HG03575 (cell line): Measurements from ENCODE around the gene FAT3.

Experiments used
- ATAC-seq: cut with Tn5 transposase; IDR thresholded peaks from one replicate; pipeline ENCODE4 v1.9.1; 2021; ENCODE audit not compliant: unreplicated experiment, insufficient number of reproducible peaks, low FRiP score; ENCODE audit errors: extremely low read depth

The FAT3 gene

GRCh38 chr11:92226331-92227229, 2.0 kb downstream of the FAT3 start:
- ATAC-seq: no peak

DNA sequence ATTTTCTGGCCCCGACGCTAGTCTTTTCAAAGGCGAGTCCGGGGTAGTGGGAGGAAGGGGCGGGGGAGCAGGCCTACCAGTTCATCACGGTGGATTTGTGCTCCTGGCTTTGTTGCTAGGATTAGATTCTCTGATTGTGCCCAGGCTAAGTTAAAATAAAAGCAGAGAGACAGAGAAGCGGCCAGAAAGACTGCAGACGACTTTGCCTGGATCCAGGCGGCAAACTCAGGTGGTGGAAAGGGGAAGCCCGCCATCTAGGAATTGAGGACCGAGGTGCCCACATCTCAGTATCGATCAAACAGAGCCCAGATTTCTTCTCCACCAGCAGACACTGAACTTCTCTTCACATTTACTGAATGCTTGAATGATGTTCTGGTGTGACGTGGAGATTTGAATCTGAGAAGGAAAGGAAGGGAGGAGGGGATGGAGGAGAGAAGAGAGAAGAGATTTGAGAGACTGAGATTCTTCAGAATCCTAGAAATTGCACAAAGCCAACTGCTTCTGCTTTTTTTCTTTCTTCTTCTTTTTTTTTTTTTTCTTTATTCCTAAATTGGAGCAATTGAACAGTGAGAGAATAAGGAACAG, 2.7 kb downstream of the FAT3 start:
- ATAC-seq: no peak

GRCh38 chr11:92227959-92228935, 3.6 kb downstream of the FAT3 start:
- ATAC-seq: no peak

GRCh38 chr11:92236856-92237255, 12.2 kb downstream of the FAT3 start:
- ATAC-seq: no peak

GRCh38 chr11:92240916-92241315, 16.3 kb downstream of the FAT3 start:
- ATAC-seq: no peak

GRCh38 chr11:92245700-92246271, 21.2 kb downstream of the FAT3 start:
- ATAC-seq: no peak

DNA sequence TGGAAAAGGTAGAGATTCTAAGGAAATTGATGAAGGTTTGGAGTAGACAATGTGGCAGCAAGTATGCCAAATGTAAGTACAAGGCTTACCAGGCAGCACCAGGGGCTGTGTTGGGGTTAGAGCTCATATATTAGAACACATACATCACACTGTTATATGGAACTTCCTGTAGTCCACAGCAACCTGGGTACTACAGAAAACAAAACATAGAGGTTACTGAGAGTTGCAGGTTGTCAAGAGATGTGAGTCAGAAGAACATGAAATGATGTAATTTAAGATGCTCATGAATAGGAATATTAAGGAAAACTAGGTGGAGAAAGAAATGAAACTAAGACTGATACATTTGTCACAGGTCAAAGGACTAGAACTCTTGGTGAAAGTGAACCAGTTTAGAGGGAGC, 22.0 kb downstream of the FAT3 start:
- ATAC-seq: no peak

GRCh38 chr11:92249156-92249753, 24.6 kb downstream of the FAT3 start:
- ATAC-seq: no peak

- no peak for ATAC-seq
Observed at GRCh38 chr11:92251980-92252379, 27.4 kb downstream of the FAT3 start.

- no peak for ATAC-seq
Observed at GRCh38 chr11:92253421-92253820, 28.8 kb downstream of the FAT3 start.

GRCh38 chr11:92253945-92254344, 29.3 kb downstream of the FAT3 start:
- no peak for ATAC-seq

DNA sequence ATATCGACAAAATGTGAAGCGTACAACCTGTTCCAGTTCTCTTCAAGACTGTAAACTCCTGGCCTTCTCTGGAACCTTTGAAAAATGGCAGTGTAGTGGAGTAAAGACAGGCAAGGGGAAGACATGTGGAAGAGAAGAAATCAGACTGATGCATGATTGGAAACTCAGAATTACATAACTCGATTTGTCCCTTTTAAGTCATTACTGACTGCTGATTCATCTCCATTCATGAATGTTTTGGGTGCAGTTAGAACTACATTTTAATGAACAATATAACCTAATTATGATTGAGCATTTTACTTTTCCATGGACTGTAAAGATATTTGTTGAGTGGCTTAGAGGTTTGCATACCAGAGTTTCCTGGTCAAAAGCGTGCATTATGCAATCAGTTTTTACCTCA, 32.9 kb downstream of the FAT3 start:
- ATAC-seq: no peak

DNA sequence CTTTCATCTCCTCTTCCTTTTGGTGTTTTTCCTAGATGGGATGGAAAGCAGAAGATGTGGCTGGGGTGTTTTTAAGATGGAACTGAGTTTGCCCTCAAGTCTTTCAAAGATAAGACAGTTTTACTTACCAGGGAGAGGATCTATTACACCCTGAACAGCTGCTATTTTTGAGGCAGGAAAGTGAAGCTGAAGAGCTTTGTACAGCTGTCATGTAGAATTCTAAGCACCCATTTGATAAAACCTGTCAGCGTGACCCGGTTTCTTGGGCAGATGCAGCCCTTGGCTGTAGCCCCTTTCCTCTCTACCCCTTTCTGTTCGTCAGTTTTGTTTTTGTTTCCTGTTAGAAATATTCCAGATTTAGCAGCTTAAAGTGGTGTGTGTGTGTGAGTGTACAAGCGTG, 35.2 kb downstream of the FAT3 start:
- no peak for ATAC-seq

- no peak for ATAC-seq
Observed at GRCh38 chr11:92264350-92264749, 39.7 kb downstream of the FAT3 start.

DNA sequence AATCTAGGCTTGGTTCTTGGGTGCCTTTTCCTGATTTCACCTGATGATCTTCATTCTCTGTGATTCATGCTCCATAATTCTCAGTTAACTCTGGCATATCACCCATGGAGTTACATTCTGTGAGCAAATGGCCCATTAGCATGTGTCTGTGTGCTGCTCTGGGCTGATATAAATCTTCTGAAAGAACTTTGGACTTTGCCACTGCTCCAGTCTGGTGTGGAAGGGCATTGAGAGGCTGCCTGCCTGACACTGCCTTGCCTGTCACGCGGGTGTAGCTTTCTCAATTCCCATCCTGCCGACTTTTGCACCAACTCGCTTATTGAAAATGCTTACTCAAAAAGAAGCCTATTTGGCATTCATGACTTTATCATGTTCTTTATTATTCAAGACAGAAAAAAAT, 42.2 kb downstream of the FAT3 start:
- ATAC-seq: no peak

- no peak for ATAC-seq
Observed at GRCh38 chr11:92267278-92267677, 42.7 kb downstream of the FAT3 start.

GRCh38 chr11:92267968-92268367, 43.4 kb downstream of the FAT3 start:
- no peak for ATAC-seq

DNA sequence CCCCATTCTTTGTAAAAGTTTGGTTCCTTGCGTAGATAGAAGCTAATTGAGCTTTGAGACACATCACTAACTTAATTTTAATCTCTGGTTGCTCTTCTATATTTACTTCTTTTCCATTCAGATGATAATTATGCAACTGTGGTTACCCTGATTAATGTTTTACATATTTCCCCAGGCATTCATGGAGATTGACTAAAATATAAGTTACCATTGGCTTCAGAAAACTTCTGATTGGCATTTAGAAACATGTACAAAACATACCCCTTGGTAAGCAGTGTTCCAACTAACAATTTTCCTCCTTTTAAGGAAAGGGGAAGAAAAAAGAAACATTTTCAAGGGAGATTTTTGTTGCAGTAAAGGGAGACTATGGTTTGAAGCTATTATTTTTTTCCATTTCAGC, 43.9 kb downstream of the FAT3 start:
- no peak for ATAC-seq

DNA sequence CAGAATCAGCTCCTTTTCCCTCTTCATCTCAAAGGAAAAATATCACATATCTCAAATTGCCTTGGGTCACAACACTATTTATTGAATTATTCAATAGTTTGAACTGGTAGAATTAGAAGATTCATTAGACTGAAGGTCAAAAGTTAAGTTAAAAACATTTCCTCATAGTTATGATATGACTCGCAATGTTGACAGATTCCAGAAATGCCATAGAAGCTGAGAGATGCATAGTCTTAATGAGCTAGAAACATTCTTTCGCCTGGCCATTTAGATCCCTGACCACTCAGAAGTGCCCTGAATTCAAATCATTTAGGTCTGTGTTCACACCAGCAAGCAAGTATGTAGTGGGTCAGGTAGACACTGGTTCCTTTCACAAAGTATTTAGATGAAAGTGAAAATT, 44.4 kb downstream of the FAT3 start:
- ATAC-seq: no peak
